ENCODE measurements around the gene PLK5.
"Not testable (repeated sequence)": the region's sequence is repeated elsewhere in the genome, so short reads cannot be mapped to it uniquely, and the experiment has no call there.

The PLK5 gene

DNA sequence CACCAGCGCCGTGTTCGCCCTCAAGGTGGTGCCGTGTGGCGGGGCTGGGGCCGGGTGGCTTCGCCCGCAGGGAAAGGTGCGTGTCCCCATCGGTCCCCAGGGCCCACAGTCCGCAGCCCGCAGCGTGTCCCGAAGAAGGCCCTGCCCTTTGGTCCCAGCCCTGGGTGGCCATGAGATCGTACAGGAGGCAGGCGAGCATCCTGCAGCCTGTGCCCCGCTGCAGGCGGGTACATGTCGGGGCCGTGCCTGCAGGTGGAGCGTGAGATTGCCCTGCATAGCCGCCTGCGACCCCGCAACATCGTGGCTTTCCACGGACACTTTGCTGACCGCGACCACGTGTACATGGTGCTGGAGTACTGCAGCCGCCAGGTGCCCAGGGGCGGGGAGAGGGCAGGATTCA is 1.5 kb downstream of the PLK5 start:
- no peak overlapping the region for H3K27ac ChIP-seq (ENCODE audit: low read depth, low read length)
- H3K9ac ChIP-seq (ENCODE audit: low read length in 5 of 5), result no peak overlapping the region
- peaks cover 35 to 70% (median 56%) of the 10 kb centered on the region in 5 donors for H3K27me3 ChIP-seq (ENCODE audit: control insufficient read depth in 5 of 5, insufficient read depth in 4 of 5, low read length in 5 of 5)
- H3K4me1 ChIP-seq (ENCODE audit: control insufficient read depth in 5 of 5, insufficient read depth in 5 of 5, low read length in 5 of 5), result peaks cover 0 to 4% (median 3%) of the 10 kb centered on the region in 5 donors
- H3K9me3 ChIP-seq (ENCODE audit: control insufficient read depth in 5 of 5, low read length in 5 of 5), result no peaks in the 10 kb centered on the region
- no peak overlapping the region for H3K4me3 ChIP-seq (ENCODE audit: low read depth in 1 of 5, low read length in 5 of 5)
- H3K36me3 ChIP-seq (ENCODE audit: control insufficient read depth in 5 of 5, insufficient read depth in 5 of 5, low read length in 5 of 5), result no peaks in the 10 kb centered on the region

GRCh38 chr19:1526066-1526778 is 2.3 kb downstream of the PLK5 start:
- peaks cover 35 to 66% (median 53%) of the 10 kb centered on the region in 5 donors for H3K27me3 ChIP-seq (ENCODE audit: control insufficient read depth in 5 of 5, insufficient read depth in 4 of 5, low read length in 5 of 5)

GRCh38 chr19:1526979-1527649 is 3.2 kb downstream of the PLK5 start:
- Histone ChIP-seq H3K4me3 (ENCODE audit: low read depth in 1 of 5, low read length in 5 of 5) (no peak overlapping the region), H3K4me1 (ENCODE audit: control insufficient read depth in 5 of 5, insufficient read depth in 5 of 5, low read length in 5 of 5) (peaks cover 0 to 4% (median 3%) of the 10 kb centered on the region in 5 donors), H3K27me3 (ENCODE audit: control insufficient read depth in 5 of 5, insufficient read depth in 4 of 5, low read length in 5 of 5) (peaks cover 41 to 64% (median 47%) of the 10 kb centered on the region in 5 donors), H3K36me3 (ENCODE audit: control insufficient read depth in 5 of 5, insufficient read depth in 5 of 5, low read length in 5 of 5) (no peaks in the 10 kb centered on the region), H3K9ac (ENCODE audit: low read length in 5 of 5) (no peak overlapping the region), H3K27ac (ENCODE audit: low read depth, low read length) (no peak overlapping the region), H3K9me3 (ENCODE audit: control insufficient read depth in 5 of 5, low read length in 5 of 5) (no peaks in the 10 kb centered on the region)

More at GRCh38 chr19:1526066-1526778, 2.3 kb downstream of the PLK5 start:
- H3K9ac ChIP-seq (ENCODE audit: low read length in 5 of 5), result no peak overlapping the region
- H3K36me3 ChIP-seq (ENCODE audit: control insufficient read depth in 5 of 5, insufficient read depth in 5 of 5, low read length in 5 of 5), result no peaks in the 10 kb centered on the region
- peaks cover 0 to 4% (median 3%) of the 10 kb centered on the region in 5 donors for H3K4me1 ChIP-seq (ENCODE audit: control insufficient read depth in 5 of 5, insufficient read depth in 5 of 5, low read length in 5 of 5)
- no peak overlapping the region for H3K4me3 ChIP-seq (ENCODE audit: low read depth in 1 of 5, low read length in 5 of 5)
- H3K9me3 ChIP-seq (ENCODE audit: control insufficient read depth in 5 of 5, low read length in 5 of 5), result no peaks in the 10 kb centered on the region
- no peak overlapping the region for H3K27ac ChIP-seq (ENCODE audit: low read depth, low read length)

DNA sequence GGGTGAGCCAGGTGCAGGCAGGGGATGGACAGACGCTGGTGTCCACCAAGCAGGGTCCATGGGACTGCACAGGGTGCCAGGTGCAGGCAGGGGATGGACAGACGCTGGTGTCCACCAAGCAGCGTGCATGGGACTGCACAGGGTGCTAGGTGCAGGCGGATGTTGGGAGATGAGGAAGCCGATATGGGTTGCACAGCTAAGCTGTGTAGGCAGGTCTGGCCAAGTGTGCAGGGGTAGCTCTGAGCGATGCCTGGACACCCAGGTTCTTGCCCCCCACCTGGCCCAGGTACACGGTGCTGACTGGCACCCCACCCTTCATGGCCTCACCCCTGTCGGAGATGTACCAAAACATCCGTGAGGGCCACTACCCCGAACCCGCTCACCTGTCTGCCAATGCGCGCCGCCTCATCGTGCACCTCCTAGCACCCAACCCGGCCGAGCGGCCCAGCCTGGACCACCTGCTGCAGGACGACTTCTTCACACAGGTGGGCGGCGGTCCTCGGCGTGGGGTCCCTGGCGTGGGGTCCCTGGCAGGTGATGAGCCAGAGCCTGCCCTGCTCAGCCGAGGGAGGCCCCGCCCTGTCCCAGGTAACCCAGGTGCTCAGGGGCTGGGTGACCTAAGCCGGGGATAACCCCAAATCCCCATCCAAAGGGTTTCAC is 3.9 kb downstream of the PLK5 start:
- no peak overlapping the region for H3K9ac ChIP-seq (ENCODE audit: low read length in 5 of 5)
- H3K27ac ChIP-seq (ENCODE audit: low read depth, low read length), result no peak overlapping the region
- no peaks in the 10 kb centered on the region for H3K36me3 ChIP-seq (ENCODE audit: control insufficient read depth in 5 of 5, insufficient read depth in 5 of 5, low read length in 5 of 5)
- peaks cover 41 to 62% (median 47%) of the 10 kb centered on the region in 5 donors for H3K27me3 ChIP-seq (ENCODE audit: control insufficient read depth in 5 of 5, insufficient read depth in 4 of 5, low read length in 5 of 5)
- H3K4me1 ChIP-seq (ENCODE audit: control insufficient read depth in 5 of 5, insufficient read depth in 5 of 5, low read length in 5 of 5), result peaks cover 0 to 4% (median 3%) of the 10 kb centered on the region in 5 donors
- H3K4me3 ChIP-seq (ENCODE audit: low read depth in 1 of 5, low read length in 5 of 5), result no peak overlapping the region
- no peaks in the 10 kb centered on the region for H3K9me3 ChIP-seq (ENCODE audit: control insufficient read depth in 5 of 5, low read length in 5 of 5)

- H3K9ac ChIP-seq (ENCODE audit: low read length in 5 of 5), result no peak overlapping the region
- H3K27me3 ChIP-seq (ENCODE audit: control insufficient read depth in 5 of 5, insufficient read depth in 4 of 5, low read length in 5 of 5), result peaks cover 39 to 57% (median 43%) of the 10 kb centered on the region in 5 donors
- H3K27ac ChIP-seq (ENCODE audit: low read depth, low read length), result no peak overlapping the region
- H3K4me3 ChIP-seq (ENCODE audit: low read depth in 1 of 5, low read length in 5 of 5), result no peak overlapping the region
- peaks cover 0 to 4% (median 3%) of the 10 kb centered on the region in 5 donors for H3K4me1 ChIP-seq (ENCODE audit: control insufficient read depth in 5 of 5, insufficient read depth in 5 of 5, low read length in 5 of 5)
- no peaks in the 10 kb centered on the region for H3K36me3 ChIP-seq (ENCODE audit: control insufficient read depth in 5 of 5, insufficient read depth in 5 of 5, low read length in 5 of 5)
- H3K9me3 ChIP-seq (ENCODE audit: control insufficient read depth in 5 of 5, low read length in 5 of 5), result no peaks in the 10 kb centered on the region
Measured at GRCh38 chr19:1528596-1529429, 4.9 kb downstream of the PLK5 start.

DNA sequence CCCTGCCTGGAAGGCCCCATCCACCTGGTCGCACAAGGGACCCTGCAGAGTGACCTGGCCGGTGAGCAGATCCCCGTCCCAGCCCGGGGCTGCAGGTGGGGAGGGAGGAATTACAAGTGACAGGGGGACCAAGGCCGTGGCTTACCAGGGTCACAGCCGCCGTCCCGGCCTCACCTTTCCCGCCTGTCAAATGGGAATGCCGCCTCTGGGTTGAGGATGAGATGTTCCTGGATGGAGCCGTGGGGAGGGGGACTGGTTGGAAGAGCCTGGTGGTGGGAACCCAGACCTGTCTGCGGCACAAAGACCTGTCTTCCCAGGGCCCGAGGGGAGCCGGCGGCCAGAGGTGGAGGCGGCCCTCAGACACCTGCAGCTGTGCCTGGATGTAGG is 5.5 kb downstream of the PLK5 start:
- no peaks in the 10 kb centered on the region for H3K9me3 ChIP-seq (ENCODE audit: control insufficient read depth in 5 of 5, low read length in 5 of 5)
- H3K4me1 ChIP-seq (ENCODE audit: control insufficient read depth in 5 of 5, insufficient read depth in 5 of 5, low read length in 5 of 5), result peaks cover 0 to 2% (median under 1%) of the 10 kb centered on the region in 5 donors
- H3K4me3 ChIP-seq (ENCODE audit: low read depth in 1 of 5, low read length in 5 of 5), result no peak overlapping the region
- H3K9ac ChIP-seq (ENCODE audit: low read length in 5 of 5), result no peak overlapping the region
- H3K27me3 ChIP-seq (ENCODE audit: control insufficient read depth in 5 of 5, insufficient read depth in 4 of 5, low read length in 5 of 5), result peaks cover 38 to 54% (median 41%) of the 10 kb centered on the region in 5 donors
- no peak overlapping the region for H3K27ac ChIP-seq (ENCODE audit: low read depth, low read length)
- no peaks in the 10 kb centered on the region for H3K36me3 ChIP-seq (ENCODE audit: control insufficient read depth in 5 of 5, insufficient read depth in 5 of 5, low read length in 5 of 5)

DNA sequence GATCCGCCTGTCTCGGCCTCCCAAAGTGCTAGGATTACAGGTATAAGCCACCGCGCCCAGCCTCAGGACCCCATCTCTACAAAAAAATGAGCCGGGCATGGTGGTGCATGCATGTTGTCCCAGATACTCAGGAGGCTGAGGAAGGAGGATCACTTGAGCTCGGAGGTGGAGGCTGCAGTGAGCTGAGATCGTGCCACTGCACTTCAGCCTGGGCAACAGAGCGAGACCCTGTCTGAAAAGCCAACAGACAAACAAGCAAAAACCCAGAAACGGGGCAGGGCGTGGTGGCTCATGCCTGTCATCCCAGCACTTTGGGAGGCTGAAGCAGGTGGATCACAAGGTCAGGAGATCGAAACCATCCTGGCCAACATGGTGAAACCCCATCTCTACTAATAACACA is 7.0 kb downstream of the PLK5 start:
- peaks cover 23 to 48% (median 34%) of the 10 kb centered on the region in 5 donors for H3K27me3 ChIP-seq (ENCODE audit: control insufficient read depth in 5 of 5, insufficient read depth in 4 of 5, low read length in 5 of 5)
- H3K9ac ChIP-seq (ENCODE audit: low read length in 5 of 5); H3K36me3 ChIP-seq (ENCODE audit: control insufficient read depth in 5 of 5, insufficient read depth in 5 of 5, low read length in 5 of 5): not testable (repeated sequence)

GRCh38 chr19:1531587-1531986 is 7.7 kb downstream of the PLK5 start:
- H3K36me3 ChIP-seq (ENCODE audit: control insufficient read depth in 5 of 5, insufficient read depth in 5 of 5, low read length in 5 of 5), result no peaks in the 10 kb centered on the region
- no peak overlapping the region for H3K4me3 ChIP-seq (ENCODE audit: low read depth in 1 of 5, low read length in 5 of 5)
- no peaks in the 10 kb centered on the region for H3K4me1 ChIP-seq (ENCODE audit: control insufficient read depth in 5 of 5, insufficient read depth in 5 of 5, low read length in 5 of 5)
- no peak overlapping the region for H3K9ac ChIP-seq (ENCODE audit: low read length in 5 of 5)
- peaks cover 0 to 3% (median 0%) of the 10 kb centered on the region in 5 donors for H3K9me3 ChIP-seq (ENCODE audit: control insufficient read depth in 5 of 5, low read length in 5 of 5)
- H3K27me3 ChIP-seq (ENCODE audit: control insufficient read depth in 5 of 5, insufficient read depth in 4 of 5, low read length in 5 of 5), result peaks cover 17 to 40% (median 26%) of the 10 kb centered on the region in 5 donors
- H3K27ac ChIP-seq (ENCODE audit: low read depth, low read length), result no peak overlapping the region

More for the DNA sequence above, 7.0 kb downstream of the PLK5 start:
- not testable (repeated sequence) for H3K27ac ChIP-seq (ENCODE audit: low read depth, low read length); H3K4me3 ChIP-seq (ENCODE audit: low read depth in 1 of 5, low read length in 5 of 5); H3K4me1 ChIP-seq (ENCODE audit: control insufficient read depth in 5 of 5, insufficient read depth in 5 of 5, low read length in 5 of 5); H3K9me3 ChIP-seq (ENCODE audit: control insufficient read depth in 5 of 5, low read length in 5 of 5)

DNA sequence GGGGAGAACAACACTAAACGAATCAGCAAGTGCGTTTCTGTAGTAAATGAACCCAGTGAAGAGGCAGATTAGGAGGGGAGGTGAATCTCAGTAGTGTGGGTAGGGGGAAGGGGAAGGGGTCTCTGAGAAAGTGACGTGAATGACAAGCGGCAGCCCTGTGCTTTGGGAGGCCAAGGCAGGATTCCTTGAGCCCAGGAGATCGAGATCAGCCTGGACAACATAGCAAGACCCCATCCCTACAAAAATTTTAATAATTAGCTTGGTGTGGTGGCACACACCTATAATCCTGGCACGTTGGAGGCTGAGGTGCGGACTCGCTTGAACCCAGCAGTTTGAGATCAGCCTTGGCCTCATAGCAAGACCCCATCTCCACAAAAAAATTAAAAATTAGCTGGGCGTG is 8.1 kb downstream of the PLK5 start:
- no peak overlapping the region for H3K27ac ChIP-seq (ENCODE audit: low read depth, low read length)
- no peak overlapping the region for H3K9ac ChIP-seq (ENCODE audit: low read length in 5 of 5)
- H3K36me3 ChIP-seq (ENCODE audit: control insufficient read depth in 5 of 5, insufficient read depth in 5 of 5, low read length in 5 of 5), result no peaks in the 10 kb centered on the region
- peaks cover 18 to 38% (median 24%) of the 10 kb centered on the region in 5 donors for H3K27me3 ChIP-seq (ENCODE audit: control insufficient read depth in 5 of 5, insufficient read depth in 4 of 5, low read length in 5 of 5)
- H3K4me1 ChIP-seq (ENCODE audit: control insufficient read depth in 5 of 5, insufficient read depth in 5 of 5, low read length in 5 of 5), result no peaks in the 10 kb centered on the region
- H3K9me3 ChIP-seq (ENCODE audit: control insufficient read depth in 5 of 5, low read length in 5 of 5), result peaks cover 0 to 3% (median 0%) of the 10 kb centered on the region in 5 donors
- H3K4me3 ChIP-seq (ENCODE audit: low read depth in 1 of 5, low read length in 5 of 5), result no peak overlapping the region
